Keratinocyte (primary cell): ENCODE results near the gene STXBP5L.

Experiments
- EZH2 ChIP-seq: IDR thresholded peaks from one replicate; pipeline ENCODE4 v1.6.1; 2012; ENCODE audit warnings: inconsistent platforms, mild to moderate bottlenecking, low read length, moderate library complexity
- TF ChIP-seq, protein P1 (sequence below), 3 experiments: IDR thresholded peaks in 1 of 3; conservative IDR thresholded peaks in 1 of 3; optimal IDR thresholded peaks in 1 of 3; 2 replicates in 2 of 3; 3 replicates in 1 of 3; pipeline versions ENCODE3 to v1.5.1; 2011; ENCODE audit warnings: low read length in 3 of 3, mild to moderate bottlenecking in 3 of 3, moderate library complexity in 2 of 3, control low read depth in 1 of 3, inconsistent platforms in 1 of 3; ENCODE audit not compliant: insufficient read depth in 2 of 3; ENCODE audit errors: extremely low read depth in 1 of 3

DNA sequence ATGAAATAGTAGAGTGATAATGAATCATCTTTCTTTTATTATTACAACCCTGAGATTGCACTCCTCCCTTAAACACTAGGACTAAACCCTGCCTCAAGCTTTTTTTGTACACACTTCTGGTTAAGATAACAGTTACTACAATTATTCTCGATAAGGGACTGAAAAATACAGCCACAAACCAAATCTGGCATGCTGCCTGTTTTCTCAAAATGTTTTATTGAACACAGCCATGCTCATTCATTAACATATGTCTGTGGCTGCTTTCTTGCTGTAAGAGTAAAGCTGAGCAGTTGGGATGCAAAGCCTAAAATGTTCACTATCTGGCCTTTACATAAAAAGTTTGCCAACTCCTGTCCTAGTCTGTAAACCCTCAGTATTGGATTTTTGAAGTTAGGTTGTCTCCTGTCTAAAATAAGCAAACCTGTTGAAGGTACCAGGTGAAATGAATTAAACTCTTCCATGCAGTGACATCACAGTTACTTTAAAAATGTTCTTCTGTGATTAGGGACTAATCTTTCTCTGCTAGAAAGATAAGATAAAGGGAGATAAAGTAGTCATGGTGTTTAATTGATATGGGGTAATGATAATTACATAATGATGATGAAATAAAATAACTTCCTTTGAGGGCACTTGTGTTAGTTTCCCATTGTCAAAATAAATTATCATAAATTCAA, 218.2 kb downstream of the STXBP5L start:
- TF ChIP-seq, protein P1, sequence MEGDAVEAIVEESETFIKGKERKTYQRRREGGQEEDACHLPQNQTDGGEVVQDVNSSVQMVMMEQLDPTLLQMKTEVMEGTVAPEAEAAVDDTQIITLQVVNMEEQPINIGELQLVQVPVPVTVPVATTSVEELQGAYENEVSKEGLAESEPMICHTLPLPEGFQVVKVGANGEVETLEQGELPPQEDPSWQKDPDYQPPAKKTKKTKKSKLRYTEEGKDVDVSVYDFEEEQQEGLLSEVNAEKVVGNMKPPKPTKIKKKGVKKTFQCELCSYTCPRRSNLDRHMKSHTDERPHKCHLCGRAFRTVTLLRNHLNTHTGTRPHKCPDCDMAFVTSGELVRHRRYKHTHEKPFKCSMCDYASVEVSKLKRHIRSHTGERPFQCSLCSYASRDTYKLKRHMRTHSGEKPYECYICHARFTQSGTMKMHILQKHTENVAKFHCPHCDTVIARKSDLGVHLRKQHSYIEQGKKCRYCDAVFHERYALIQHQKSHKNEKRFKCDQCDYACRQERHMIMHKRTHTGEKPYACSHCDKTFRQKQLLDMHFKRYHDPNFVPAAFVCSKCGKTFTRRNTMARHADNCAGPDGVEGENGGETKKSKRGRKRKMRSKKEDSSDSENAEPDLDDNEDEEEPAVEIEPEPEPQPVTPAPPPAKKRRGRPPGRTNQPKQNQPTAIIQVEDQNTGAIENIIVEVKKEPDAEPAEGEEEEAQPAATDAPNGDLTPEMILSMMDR (optimal IDR thresholded peaks at IDR 0.05 in 1 of 3, IDR thresholded peaks at IDR 0.05 in 1 of 3, conservative IDR thresholded peaks at IDR 0.05 in 1 of 3; ENCODE audit: extremely low read depth in 1 of 3, insufficient read depth in 2 of 3, low read length in 3 of 3), result no peak
- no peak for TF ChIP-seq EZH2
